Loucy (cell line): ENCODE results near the gene ATRNL1.

Experiments
- H2AFZ ChIP-seq: fragments of 200-600 bp; sonication (generic); 2 replicates; pipeline ENCODE4 v1.6.0; 2016; ENCODE audit warnings: antibody characterized with exemption, mild to moderate bottlenecking, low read length, moderate library complexity
- H3F3A ChIP-seq: fragments of 200-600 bp; 2 replicates; pipeline ENCODE4 v1.6.0; 2016; ENCODE audit warnings: antibody characterized with exemption, low read depth, mild to moderate bottlenecking
- H3K27me3 ChIP-seq: fragments of 200-600 bp; sonication (generic); 2 replicates; pipeline ENCODE4 v1.6.1; 2014; ENCODE audit warnings: low read length, mild to moderate bottlenecking; ENCODE audit not compliant: insufficient read depth, poor library complexity, severe bottlenecking
- H3K36me3 ChIP-seq: fragments of 200-600 bp; sonication (generic); 2 replicates; pipeline ENCODE4 v1.6.1; 2016; ENCODE audit warnings: low read length; ENCODE audit not compliant: insufficient read depth
- H3K4me1 ChIP-seq: fragments of 200-600 bp; sonication (generic); 2 replicates; pipeline ENCODE4 v1.5.1; 2014; ENCODE audit warnings: low read length, mild to moderate bottlenecking; ENCODE audit not compliant: insufficient read depth, poor library complexity, severe bottlenecking
- H3K4me2 ChIP-seq: fragments of 200-600 bp; sonication (generic); 2 replicates; pipeline ENCODE4 v1.6.0; 2014; ENCODE audit warnings: antibody characterized with exemption, low read length, low read depth, mild to moderate bottlenecking; ENCODE audit not compliant: poor library complexity, severe bottlenecking
- H3K4me3 ChIP-seq: fragments of 200-600 bp; sonication (generic); 2 replicates; pipeline ENCODE4 v1.5.1; 2014; ENCODE audit warnings: low read length, mild to moderate bottlenecking, mixed read lengths; ENCODE audit not compliant: poor library complexity, severe bottlenecking
- H3K79me2 ChIP-seq: fragments of 200-600 bp; sonication (generic); 2 replicates; pipeline ENCODE4 v1.6.1; 2014; ENCODE audit warnings: low read length; ENCODE audit not compliant: insufficient read depth
- H3K9ac ChIP-seq: fragments of 200-600 bp; sonication (generic); 2 replicates; pipeline ENCODE4 v1.6.0; 2014; ENCODE audit warnings: mild to moderate bottlenecking, low read depth, low read length, moderate library complexity; ENCODE audit not compliant: poor library complexity, severe bottlenecking
- H3K9me2 ChIP-seq: fragments of 200-600 bp; sonication (generic); replicated peaks from 2 replicates; pipeline ENCODE4 v1.6.1; 2016; ENCODE audit warnings: low read depth, low read length, mixed read lengths
- H3K9me3 ChIP-seq: fragments of 200-600 bp; sonication (generic); 2 replicates; pipeline ENCODE4 v1.6.1; 2014; ENCODE audit warnings: mild to moderate bottlenecking, antibody characterized with exemption, low read length, low read depth; ENCODE audit not compliant: insufficient read depth
- H4K20me1 ChIP-seq: fragments of 200-600 bp; sonication (generic); 2 replicates; pipeline ENCODE4 v1.6.0; 2014; ENCODE audit warnings: antibody characterized with exemption, low read length, mild to moderate bottlenecking; ENCODE audit not compliant: insufficient read depth, poor library complexity, severe bottlenecking
- CTCF ChIP-seq: fragments of 200-600 bp; sonication (generic); conservative IDR thresholded peaks from 2 replicates; pipeline ENCODE4 v1.5.1; 2014; ENCODE audit warnings: mild to moderate bottlenecking, antibody characterized with exemption, low read length
- EZH2phosphoT487 ChIP-seq: fragments of 200-600 bp; IDR thresholded peaks from 2 replicates; pipeline ENCODE4 v1.6.1; 2018; ENCODE audit warnings: antibody characterized with exemption, mild to moderate bottlenecking, moderate library complexity, borderline replicate concordance

ATRNL1 gene

DNA sequence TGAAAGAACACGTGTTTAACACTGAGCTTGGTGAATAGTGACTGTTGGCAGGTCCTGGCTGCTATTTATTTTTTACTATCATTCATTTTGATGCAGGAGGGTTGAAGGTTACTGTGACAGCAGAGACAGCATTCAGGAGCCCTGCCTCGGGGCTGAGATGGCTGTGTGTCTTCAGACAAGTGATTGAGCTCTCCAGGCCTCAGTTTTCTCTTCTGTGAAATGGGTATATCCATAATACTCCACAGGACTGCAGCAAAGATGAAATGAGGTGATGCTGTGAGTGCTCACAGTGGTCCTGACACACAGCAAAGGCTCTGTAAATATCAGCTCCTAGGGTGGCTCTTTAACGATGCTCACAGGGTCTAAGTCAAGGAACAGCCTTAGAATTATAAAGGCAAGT lies 884.7 kb downstream of the ATRNL1 start:
- no peaks in the 10 kb centered on the region for H3K79me2 ChIP-seq
- no peak overlapping the region for H3K4me2 ChIP-seq
- no peaks in the 10 kb centered on the region for H3K27me3 ChIP-seq
- no peak overlapping the region for H2AFZ ChIP-seq
- no peaks in the 10 kb centered on the region for H4K20me1 ChIP-seq
- TF ChIP-seq EZH2phosphoT487 = no peak
- no peak for TF ChIP-seq CTCF
- H3F3A ChIP-seq = no peaks in the 10 kb centered on the region
- no peaks in the 10 kb centered on the region for H3K36me3 ChIP-seq
- no peaks in the 10 kb centered on the region for H3K9me3 ChIP-seq
- no peaks in the 10 kb centered on the region for H3K9me2 ChIP-seq
- H3K4me1 ChIP-seq = no peaks in the 10 kb centered on the region
- H3K9ac ChIP-seq = no peak overlapping the region
- no peak overlapping the region for H3K4me3 ChIP-seq

DNA sequence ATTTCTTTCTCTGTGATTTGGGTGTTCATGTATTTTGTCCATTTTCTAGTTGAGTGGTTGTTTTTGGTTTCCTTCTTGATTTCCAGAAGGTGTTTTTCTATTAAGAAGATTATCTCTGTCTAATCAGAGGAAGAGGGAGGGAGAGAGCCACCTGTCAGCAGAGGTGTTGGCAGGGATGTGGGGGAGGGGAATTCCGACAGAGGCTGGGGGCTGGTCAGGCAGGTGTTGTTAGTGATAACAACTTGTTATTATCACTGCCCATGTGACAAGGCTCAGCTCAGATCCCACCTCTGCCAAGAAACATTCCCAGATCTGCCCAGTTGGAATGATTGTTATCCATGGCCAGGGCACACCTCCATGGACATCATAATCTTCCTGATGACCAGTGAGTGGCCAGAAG lies 886.4 kb downstream of the ATRNL1 start:
- no peaks in the 10 kb centered on the region for H3K79me2 ChIP-seq
- no peaks in the 10 kb centered on the region for H3K27me3 ChIP-seq
- H3F3A ChIP-seq = no peaks in the 10 kb centered on the region
- TF ChIP-seq CTCF (no peak), EZH2phosphoT487 (no peak)
- H4K20me1 ChIP-seq = no peaks in the 10 kb centered on the region
- H3K9ac ChIP-seq = no peak overlapping the region
- no peak overlapping the region for H3K4me2 ChIP-seq
- no peaks in the 10 kb centered on the region for H3K4me1 ChIP-seq
- no peak overlapping the region for H3K4me3 ChIP-seq
- H3K9me2 ChIP-seq = no peaks in the 10 kb centered on the region
- 0 out of 2 replicates have a peak, but pooled peaks cover 8% of the 10 kb centered on the region for H3K9me3 ChIP-seq
- H2AFZ ChIP-seq = no peak overlapping the region
- no peaks in the 10 kb centered on the region for H3K36me3 ChIP-seq

DNA sequence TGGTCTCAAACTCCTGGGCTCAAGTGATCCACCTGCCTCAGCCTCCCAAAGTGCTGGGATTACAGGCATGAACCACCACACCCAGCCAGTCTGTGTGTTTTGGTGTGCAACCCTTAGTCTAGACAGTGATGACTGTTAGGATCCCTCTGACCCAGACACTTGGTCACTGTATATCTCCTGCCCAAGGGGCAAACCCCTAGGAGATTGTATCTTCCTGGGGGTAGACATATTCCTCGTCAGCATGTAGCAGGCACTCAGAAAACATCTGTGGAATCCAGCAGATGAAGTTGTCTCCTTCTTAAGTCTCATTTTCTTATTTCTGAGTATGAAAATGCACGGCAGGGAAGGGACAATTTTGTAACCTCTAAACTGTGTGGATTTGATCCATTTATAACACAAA lies 887.3 kb downstream of the ATRNL1 start:
- Histone ChIP-seq H3K36me3 (no peaks in the 10 kb centered on the region), H3K9me2 (no peaks in the 10 kb centered on the region), H3K9me3 (0 out of 2 replicates have a peak, but pooled peaks cover 8% of the 10 kb centered on the region), H3K4me1 (no peaks in the 10 kb centered on the region), H3F3A (no peaks in the 10 kb centered on the region), H4K20me1 (no peaks in the 10 kb centered on the region), H3K4me2 (no peak overlapping the region), H3K27me3 (no peaks in the 10 kb centered on the region), H3K9ac (no peak overlapping the region), H2AFZ (no peak overlapping the region), H3K4me3 (no peak overlapping the region), H3K79me2 (no peaks in the 10 kb centered on the region)
- TF ChIP-seq CTCF (no peak), EZH2phosphoT487 (no peak)
